IMR-90 (cell line): Measurements from ENCODE around the gene PRKCH.

ENCODE experiments used
- BHLHE40 ChIP-seq: fragments of 150-350 bp; IDR thresholded peaks from 2 replicates; pipeline ENCODE4 v1.6.1; 2016; ENCODE audit warnings: mild to moderate bottlenecking, low read depth, low read length
- CEBPB ChIP-seq: IDR thresholded peaks from 2 replicates; pipeline ENCODE4 v1.6.1; 2012; ENCODE audit warnings: low read depth, low read length, improper control_type of control experiment
- CTCF ChIP-seq: conservative IDR thresholded peaks from 2 replicates; pipeline ENCODE4 v1.5.1; 2012; ENCODE audit warnings: mild to moderate bottlenecking, low read depth, low read length, improper control_type of control experiment
- ELK1 ChIP-seq: fragments of 150-350 bp; IDR thresholded peaks from 2 replicates; pipeline ENCODE4 v1.6.1; 2016; ENCODE audit warnings: low read depth, mild to moderate bottlenecking, low read length, moderate library complexity, borderline replicate concordance
- MAFK ChIP-seq: IDR thresholded peaks from 2 replicates; pipeline ENCODE4 v1.6.1; 2012; ENCODE audit warnings: low read depth, low read length, improper control_type of control experiment
- MAZ ChIP-seq: IDR thresholded peaks from 2 replicates; pipeline ENCODE4 v1.6.1; 2012; ENCODE audit warnings: low read depth, mild to moderate bottlenecking, low read length, improper control_type of control experiment, moderate library complexity, borderline replicate concordance
- POLR2A ChIP-seq: IDR thresholded peaks from 2 replicates; pipeline ENCODE4 v1.6.1; 2012; ENCODE audit warnings: mild to moderate bottlenecking, low read depth, low read length
- RAD21 ChIP-seq: IDR thresholded peaks from 2 replicates; pipeline ENCODE4 v1.6.1; 2012; ENCODE audit warnings: low read length, improper control_type of control experiment
- RCOR1 ChIP-seq: IDR thresholded peaks from 2 replicates; pipeline ENCODE4 v1.6.1; 2012; ENCODE audit warnings: mild to moderate bottlenecking, low read length, improper control_type of control experiment; ENCODE audit not compliant: insufficient replicate concordance
- SMC3 ChIP-seq: fragments of 150-350 bp; IDR thresholded peaks from 2 replicates; pipeline ENCODE4 v1.6.1; 2016; ENCODE audit warnings: low read depth, mild to moderate bottlenecking, antibody characterized with exemption, low read length, moderate library complexity
- TF ChIP-seq, protein P1 (sequence below): fragments of 150-350 bp; IDR thresholded peaks from 2 replicates; pipeline ENCODE4 v1.6.1; 2017; ENCODE audit warnings: mild to moderate bottlenecking, antibody characterized with exemption, low read length, low read depth

DNA sequence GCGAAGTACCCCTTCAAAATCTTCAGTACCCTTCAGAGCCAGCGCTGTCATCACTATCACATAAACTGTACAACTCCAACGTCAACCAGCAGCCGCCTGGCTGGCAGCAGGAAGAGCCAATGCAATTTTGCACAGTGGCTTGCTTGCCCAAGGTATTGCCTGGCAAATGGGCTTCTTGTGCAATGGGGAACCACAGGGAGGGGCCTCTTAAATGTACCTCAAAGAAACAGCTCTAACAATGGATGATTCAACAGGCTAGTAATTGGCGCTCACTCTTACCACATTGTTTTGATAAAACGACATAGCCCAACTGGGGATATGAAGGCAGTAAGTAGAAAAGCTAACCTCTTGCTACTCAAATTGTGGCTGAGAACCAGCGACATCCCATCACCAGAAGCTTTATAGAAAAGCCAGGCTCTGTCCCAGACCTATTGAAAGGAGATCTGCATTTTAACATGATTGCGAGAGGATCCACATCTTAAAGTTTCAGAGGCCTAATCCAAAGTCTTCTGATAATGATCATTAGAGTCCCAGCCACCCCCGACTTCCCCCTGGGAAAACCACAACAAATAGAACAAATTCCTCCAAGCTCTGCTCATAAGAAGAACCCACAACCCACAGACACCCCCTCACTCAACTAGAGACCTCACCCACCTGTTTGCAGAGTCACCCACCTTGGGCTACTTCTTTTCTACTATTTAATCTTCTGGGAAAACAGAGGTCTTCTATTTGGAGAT is 248.6 kb downstream of the PRKCH start:
- no peak for TF ChIP-seq CTCF
- TF ChIP-seq RCOR1: no peak
- no peak for TF ChIP-seq POLR2A
- TF ChIP-seq ELK1: no peak
- TF ChIP-seq BHLHE40: no peak
- TF ChIP-seq RAD21: no peak
- TF ChIP-seq SMC3: no peak
- peak; percentile 88 for TF ChIP-seq CEBPB
- TF ChIP-seq MAFK: no peak
- no peak for TF ChIP-seq MAZ
- TF ChIP-seq, protein P1, sequence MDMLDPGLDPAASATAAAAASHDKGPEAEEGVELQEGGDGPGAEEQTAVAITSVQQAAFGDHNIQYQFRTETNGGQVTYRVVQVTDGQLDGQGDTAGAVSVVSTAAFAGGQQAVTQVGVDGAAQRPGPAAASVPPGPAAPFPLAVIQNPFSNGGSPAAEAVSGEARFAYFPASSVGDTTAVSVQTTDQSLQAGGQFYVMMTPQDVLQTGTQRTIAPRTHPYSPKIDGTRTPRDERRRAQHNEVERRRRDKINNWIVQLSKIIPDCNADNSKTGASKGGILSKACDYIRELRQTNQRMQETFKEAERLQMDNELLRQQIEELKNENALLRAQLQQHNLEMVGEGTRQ: no peak
